Islet of Langerhans (tissue), 1 donor: ENCODE measurements around the gene GPR146.
"Not testable (repeated sequence)": the region's sequence is repeated elsewhere in the genome, so short reads cannot be mapped to it uniquely, and the experiment has no call there.

Source experiments
- FAIRE-seq: peaks from one replicate; lab custom pipeline; 2011; peaks lifted over from hg19 to GRCh38; lab: Jason Lieb, UNC

GPR146 gene

DNA sequence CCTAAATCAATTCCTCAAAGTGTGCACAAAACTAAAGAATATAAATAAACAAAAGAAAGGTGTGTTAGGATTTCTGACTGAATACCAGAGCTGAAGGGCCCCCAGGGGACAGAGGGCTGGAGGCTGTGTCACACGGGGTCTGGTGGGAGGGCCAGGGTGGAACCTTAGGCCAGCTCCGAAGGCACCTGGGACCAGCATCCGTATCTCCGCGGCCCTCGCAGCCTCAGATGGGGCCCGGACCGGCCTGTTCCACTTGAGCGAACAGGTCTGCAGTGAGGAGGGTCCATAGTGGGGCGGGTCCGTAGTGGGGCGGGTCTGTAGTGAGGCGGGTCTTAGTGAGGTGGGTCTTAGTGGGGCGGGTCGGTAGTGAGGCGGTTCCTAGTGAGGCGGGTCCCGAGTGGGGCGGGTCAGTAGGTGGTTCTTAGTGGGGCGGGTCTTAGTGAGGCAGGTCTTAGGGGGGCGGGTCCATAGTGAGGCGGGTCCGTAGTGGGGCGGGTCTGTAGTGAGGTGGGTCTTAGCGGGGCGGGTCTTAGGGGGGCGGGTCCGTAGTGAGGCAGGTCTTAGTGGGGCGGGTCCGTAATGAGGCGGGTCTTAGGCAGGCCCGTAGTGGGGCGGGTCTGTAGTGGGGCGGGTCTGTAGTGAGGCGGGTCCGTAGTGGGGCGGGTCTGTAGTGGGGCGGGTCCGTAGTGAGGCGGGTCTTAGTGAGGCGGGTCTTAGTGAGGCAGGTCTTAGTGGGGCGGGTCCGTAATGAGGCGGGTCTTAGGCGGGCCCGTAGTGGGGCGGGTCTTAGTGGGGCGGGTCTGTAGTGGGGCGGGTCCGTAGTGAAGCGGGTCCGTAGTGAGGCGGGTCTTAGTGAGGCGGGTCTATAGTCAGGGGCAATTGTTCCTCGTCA is 15.1 kb downstream of the GPR146 start:
- FAIRE-seq, result no peak

DNA sequence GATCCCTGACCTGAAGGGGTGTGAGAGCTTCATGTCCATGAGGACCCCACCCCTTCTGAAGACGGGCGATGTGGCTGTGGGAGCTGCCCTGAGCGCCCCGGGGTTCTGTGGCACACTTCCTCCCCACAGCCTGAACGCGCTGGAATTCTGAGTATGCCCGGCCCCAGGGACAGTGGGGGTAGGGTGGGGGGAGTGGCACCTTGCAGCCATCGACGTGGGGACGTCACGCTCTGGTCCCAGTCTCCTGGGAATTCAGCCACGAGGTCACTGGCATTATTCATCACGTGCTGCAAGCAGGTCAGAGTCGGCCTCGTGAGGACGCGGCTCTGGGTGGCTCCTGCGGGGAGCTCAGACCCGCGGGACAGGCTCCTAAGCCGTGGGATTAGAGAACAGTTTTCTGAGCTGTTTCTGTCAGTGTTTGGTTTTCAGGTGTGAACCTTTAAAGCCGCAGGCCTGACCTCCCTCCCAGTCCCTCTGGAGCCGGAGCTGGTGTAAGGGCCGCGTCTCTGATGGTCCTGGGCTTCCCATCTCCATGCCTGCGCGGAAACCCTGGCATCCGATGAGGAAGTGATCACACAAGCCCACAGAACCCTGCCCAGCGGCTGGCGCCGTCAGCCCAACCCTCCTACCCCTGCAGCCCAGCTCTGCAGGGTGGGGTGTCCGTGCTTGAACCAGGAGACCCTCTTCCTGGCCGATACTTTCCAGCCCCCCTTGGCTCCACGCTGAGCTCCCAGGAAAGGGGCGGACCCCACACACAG is 16.1 kb downstream of the GPR146 start:
- FAIRE-seq, result no peak

DNA sequence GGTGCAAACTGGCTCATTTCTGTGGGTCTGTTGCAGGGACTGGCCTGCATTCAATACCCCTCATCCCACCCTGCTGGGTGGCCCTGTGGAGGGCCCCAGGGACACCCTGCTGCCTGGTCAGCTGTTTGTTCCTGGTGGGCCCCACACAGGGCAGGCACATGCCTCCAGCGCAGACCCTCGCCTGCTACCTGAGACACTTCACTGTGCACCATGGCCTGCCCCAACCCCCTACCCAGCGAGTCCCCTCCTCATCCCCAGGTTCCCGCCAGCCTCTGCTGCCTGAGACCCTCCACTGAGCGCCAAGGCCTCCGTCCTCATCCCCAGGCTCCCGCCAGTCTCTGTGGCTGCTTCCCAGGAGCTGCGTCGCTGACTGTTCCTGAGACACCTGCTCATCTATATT is 16.8 kb downstream of the GPR146 start:
- no peak for FAIRE-seq

DNA sequence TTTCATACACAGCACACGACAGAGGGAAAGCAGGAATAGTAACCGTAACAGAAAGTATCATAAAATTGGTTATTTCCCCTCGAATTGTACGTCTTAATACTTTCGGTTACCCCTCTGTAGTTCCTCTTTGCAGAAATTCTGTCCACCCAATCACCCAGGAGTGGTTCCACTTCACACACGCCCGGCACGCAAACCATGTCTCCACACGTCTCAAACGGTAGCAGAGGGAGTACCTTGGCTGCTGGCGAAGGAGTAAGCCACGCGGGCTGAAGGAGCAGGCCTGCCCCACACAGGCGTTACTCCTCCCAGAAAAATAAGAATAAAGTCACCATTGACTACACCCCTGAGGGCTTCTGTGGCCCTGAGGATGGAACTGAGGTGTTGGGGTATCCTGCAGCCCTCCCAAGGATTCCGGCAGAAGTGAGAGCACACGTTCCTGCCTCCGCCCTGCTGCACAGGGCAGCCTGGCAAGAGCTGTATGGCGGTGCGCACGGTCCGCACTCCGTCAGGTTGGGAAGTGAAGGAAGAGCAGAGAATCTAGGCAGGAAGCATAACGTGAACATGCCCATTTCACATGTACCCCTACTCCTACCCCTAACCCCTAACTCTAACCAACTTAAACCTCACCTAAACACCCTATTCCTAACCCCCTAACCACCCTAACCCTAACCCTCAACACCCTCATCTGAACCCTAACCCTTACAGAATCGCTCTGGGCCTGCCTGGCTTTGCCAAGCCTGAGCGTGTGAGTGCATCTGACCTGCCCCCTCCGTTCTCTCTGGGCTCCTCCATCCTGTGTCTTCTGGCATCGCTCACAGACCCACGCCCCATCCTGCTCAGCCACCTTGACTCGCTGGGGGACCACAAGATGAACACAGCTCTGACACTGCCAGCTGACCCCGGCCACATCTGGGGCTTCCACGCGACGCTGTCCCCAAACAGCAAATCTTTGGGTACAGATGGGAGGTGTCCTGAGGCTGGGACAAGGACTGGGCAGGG is 18.2 kb downstream of the GPR146 start:
- FAIRE-seq, result no peak

DNA sequence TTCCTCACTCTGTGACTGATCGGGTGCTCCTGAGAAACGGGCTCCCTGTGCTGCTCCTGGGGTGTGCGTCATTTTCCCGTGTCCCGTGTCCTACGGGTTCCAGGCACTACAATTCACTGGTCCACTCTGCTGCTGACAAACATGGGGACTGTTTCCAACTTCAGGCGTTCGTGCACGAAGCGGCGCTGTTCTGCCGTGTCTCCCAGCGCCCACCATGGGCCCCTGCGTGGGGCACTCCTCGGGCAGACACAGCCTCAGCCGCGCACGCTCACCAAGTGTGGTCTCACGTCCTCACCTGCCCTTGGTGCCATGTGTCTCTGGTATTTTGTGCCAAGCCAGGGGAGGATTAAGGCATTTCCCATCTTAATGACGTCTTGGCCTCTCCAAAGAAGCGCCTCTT is 19.0 kb downstream of the GPR146 start:
- no peak for FAIRE-seq

DNA sequence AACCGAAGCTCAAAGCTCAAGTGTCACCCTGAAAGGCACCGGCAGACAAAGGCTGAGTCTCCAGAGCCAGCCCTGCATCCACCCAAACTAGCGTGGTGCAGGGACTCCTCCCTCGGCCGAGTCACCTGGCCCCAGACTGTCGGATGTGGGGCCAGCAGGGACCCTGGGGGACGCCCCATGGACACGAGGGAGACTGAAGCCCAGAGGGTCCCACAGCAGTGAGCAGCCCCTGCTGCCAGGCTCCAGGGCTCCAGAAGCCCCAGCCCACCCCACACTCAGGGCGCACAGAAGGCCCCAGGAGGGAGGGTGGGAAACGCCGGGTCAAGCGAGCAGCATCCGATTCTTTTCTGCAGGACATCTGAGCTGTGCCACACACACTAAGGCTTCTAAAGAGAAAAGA is 20.2 kb downstream of the GPR146 start:
- no peak for FAIRE-seq

DNA sequence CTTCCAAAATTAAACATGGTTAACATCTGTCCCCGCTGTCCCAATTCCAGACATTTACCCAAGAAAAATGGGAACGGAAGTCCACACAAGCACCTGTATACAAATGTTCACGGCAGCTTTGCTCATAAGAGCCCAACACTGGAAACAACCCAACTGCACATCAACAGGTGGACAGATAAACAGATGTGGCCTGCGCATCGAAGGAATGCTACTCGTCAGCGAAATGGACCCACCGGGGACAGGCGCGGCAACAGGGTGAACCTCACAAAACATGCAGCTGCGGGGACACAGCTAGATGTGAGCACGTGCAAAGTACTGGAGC is 20.9 kb downstream of the GPR146 start:
- FAIRE-seq, result no peak

DNA sequence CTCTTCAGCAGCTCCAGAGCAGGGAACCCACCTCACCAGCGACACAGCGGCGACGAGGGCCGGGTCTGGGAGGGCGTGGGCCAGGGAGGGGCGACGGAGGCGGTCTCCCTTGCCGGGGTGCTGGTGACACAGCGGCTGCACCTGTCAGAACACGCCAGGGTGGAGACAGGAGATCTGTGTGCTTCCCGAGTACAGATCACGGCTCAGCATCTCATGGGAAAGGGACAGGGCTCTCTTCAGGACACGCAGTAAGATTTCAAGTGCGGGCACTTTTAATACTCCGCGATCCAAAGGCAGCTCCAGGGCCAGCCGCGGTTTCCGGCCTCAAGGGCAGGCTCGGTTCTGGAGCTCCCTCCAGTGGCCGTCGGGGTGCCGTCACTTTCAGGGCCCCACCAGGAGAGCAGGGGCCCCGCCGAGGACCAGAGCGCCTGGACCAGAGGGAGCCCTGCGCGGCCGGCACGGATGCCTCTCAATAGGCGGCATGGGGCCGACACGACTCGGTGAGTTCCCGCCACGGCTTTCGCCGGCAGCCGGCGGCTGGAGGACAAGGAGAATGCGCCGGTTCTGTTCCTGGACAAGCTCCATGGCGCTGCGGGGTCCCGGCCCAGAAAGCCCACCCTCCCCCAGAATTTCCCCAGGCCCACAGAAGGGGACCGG is 21.4 kb downstream of the GPR146 start:
- FAIRE-seq, result no peak

DNA sequence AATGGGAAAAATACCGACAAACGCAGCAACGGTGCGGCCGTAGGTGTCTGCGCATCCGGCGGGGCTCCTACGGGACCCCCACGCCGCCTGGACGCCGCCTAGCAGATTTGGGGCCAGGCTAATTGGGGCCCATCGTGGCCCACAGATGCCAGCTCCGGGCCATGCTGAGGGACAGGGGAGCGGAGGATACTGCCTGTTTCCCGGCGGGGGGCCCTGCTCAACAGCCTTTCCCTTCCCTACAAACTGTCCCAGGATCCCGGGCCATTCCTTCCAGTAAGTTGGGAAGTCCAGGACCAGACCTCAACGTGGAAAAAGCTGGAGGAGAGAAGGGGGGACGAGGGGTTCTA is 21.9 kb downstream of the GPR146 start:
- no peak for FAIRE-seq

DNA sequence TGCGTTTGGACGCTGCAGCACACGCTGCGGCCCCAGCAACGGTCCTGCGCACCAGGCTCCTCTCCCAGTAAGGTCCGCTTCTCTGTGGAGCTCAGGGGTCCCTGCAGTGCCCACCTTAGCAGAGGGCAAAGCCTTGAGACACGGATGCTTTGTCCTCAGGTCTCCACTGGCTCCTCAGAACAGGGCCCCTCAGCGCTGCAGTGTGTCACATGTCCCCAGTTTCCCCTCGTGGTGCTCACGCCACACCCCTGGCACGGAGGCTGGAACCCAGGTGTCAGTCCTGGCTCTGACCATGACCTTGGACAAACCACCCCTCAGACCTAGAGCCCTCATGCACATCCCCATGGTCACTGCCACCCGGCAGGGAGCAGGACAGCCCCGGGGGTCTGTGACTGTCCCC is 23.7 kb downstream of the GPR146 start:
- no peak for FAIRE-seq

DNA sequence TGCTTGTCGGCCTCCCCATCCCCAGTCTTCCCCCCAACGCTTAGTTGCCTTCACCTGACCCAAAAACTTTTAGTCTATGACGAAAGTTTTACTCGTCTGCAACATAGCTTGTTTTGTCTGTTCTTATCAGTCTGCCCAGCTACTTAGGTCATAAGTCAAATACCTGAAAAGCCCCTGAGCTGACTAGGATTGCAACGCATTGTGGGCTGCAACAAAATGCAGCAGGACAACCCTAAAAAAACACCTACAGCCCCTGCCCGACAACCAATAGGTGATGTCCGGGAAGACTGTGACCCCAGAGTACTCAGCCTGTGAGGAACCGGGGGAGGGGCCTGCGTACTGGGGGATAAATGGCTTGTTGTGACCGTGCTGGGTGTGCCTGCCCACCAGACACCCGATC is 24.3 kb downstream of the GPR146 start:
- FAIRE-seq, result no peak

DNA sequence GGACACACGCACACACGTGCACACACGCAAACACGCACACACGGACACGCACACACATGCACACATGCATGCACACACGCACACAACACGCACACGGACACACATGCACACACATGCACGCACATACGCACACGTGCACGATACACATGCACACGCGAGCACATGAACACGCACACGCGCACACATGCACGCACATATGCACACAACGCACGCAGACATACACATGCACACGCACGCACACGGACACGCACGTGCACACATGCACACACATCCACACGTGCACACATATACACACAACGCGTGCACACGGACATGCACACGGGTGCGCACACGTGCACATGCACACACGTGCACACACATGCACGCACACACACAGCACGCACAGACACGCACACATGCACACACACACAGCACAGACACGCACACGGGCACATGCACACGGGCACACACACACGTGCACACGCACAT is 26.2 kb downstream of the GPR146 start:
- FAIRE-seq, result no peak

DNA sequence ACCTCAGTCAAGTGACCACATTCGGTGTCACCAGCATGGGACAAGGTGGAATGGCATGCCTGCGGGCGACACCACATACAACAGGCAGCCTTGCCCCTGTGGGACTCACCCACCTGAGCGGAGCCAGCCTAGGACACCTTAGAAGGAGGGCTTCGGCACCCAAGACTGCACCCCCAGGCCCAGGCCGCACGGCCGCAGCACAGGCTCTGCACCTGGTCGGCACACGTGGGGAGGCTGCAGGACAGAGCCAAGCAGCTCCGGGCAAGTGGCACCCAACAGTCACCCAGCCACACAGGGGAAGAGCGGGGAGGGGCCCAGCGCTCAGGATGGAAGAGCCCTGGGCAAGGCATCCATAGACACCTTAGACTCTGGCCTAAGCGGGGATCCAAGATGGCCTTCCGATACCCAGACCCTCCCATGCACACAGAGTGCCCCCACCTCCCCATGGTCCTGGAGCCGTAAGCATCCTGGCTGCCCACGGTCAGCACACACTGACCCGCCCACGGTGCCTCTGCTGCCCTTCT is 27.4 kb downstream of the GPR146 start:
- FAIRE-seq, result no peak

DNA sequence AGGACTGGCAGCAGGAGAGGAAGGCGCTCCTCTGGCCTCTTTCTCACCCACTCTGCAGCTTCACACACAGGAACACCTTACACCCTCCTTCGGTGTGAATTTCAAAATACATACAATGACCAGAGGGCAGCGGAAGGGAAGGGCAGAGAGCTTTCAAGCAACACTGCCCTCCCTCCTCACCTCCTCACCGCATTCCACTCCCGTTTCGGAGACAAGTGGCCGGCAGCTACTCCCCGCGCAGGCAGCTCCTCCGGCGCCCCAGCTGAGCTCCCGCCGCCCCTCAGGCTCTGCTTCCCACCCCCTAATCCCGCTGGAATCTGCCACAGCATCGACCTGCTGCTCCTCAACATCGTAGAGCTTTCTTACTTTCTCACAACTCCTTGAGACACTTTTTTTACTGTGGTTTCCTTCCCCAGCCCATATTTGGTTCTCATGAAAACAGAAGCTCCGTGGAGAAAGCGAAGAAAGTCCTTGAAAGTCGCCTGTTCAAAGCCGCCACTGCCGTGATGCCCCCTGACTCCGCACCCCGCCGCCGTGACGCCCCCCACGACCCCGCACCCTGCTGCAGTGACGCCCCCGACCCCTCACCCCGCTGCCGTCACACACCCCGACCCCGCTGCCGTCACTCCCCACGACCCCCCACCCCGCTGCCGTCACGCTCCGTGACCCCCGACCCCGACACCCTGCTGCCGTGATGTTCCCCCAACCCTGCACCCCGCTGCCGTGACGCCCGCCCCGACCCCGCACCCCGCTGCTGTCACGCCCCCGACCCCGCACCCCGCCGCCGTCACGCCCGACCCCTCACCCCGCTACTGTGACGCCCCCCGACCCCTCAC is 29.0 kb downstream of the GPR146 start:
- no peak for FAIRE-seq

DNA sequence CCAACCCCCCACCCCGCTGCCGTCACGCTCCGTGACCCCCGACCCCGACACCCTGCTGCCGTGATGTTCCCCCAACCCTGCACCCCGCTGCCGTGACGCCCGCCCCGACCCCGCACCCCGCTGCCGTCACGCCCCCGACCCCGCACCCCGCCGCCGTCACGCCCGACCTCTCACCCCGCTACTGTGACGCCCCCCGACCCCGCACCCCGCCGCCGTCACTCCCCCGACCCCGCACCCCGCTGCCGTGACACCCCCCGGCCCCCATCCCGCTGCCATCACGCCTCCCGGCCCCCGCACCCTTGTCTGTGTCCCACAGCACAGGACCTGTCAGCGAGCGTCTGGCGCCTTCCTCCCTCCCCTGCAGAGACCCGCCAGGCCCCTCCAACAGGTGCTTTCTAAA is 29.7 kb downstream of the GPR146 start:
- FAIRE-seq, result not testable (repeated sequence)

DNA sequence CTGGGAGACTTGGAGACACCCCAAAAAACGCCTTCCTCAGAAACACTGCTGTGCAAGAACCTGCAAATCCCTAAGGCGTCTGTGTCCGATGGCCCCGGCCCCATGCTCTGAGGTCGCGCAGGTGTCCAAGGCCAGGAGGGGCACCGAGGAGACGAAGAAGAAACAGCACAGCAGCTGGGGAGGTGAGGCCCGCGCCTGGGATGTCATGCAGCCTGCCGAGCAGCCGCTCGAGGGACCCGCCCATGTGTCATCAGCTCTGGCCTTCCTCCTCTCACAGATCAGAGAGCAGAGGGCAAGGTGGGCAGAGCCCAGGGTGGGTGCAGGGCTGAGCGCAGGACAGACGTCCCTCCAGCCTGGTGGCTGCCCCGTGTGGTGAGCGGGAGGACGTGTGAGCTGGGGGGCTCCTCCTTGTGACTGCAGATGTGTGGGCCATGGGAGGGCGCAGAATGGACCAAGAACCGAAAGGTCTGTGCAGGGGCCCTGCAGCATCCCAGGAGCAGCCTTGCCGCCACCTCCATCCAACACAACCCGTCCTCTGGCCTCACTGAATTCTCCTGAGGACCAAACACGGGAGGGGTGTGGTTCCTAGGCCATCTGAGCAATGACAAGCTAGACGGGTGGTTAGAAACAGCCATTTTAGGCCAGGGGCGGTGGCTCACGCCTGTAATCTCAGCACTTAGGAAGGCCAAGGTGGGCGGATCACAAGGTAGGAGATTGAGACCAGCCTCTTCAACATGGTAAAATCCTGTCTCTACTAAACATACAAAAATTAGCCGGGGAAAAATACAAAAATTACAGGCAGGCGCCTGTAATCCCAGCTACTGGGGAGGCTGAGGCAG is 30.5 kb downstream of the GPR146 start:
- no peak for FAIRE-seq

DNA sequence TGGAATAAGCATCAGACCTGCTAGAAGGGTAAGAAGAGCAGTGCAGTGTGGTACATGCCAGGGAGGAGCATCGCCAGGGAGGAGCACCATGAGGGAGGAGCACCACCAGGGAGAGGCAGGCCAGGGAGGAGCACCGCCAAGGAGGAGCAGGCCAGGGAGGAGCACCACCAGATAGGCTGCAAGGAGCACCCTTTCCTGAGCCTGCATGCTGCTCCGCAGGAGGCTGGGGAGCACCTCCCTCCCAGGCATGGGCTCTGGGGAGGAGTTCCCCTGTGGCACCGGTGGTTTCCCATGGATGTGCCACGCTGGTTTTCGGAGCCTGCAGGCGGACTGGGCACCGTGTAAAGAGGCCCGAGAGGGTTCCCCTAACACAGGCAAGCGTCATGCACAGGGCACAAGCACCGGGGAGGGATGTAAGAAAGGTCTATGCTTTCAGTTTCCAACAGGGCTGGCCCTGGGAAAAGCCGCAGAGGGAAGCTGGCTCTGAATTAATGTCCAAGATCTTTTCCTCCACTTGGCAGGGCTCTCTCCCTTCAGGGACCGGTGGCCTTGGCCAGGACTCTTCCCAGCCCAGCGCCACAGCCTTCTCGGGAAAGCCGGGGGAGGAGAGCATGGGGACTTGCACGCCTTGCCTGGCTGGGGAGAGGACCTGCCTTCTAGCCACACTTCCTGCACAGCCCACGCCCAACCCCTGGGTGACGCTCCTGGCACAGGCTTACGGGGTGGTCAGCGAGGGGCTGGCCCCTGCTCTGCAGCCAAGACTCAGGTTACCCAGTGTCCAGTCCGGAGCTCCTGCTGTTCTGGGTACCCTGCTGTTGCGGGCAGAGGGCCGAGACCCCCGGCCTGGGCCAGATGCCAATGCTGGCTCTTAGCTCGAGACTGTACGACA is 32.1 kb downstream of the GPR146 start:
- FAIRE-seq, result no peak

DNA sequence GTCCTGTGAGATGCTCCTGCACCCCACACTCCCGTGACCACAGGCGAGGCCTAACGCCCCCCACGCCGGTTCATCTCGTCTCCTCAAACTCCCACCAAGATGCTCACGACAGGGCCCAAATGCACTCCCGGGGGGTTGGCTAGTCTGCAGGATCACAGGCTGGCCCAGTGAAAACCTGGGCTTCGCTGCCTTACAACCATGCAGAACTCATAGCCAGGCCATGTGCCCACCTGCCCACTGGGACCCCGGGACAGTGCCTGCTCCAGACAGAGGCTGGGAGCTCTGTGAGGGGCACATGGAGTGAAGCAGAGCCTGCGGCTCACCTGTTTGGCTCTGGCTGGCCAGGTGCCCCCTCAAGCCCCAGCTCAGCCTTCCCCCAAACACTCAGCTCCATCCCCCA is 34.2 kb downstream of the GPR146 start:
- no peak for FAIRE-seq

DNA sequence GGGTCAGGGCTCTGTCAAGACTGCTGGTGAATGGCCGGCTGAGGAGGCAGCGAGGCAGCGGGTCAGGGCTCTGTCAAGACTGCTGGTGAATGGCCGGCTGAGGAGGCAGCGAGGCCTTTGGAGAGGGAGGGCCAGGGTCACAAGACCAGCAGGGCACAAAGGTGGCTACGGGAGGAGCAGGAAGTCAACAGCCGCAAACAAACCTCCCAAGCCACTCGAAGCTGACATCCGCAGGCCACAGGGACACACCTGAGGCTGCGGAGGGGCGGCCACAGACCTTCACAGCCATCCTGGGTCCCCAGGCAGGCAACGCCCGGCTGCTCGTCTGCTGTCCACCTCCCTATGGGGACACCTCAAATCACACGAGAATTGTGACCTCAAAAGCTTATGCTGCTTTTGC is 34.6 kb downstream of the GPR146 start:
- no peak for FAIRE-seq
